Activated CD8-positive, alpha-beta T cell treated with anti-CD3 and anti-CD28 coated beads for 36 hours (primary cell): ENCODE measurements around the gene HORMAD2. TPM values are rescaled to one million over a fixed set of nuclear protein-coding genes. Genes with fewer than 3 reads are reported as not detected.
A peak's percentile ranks its signal among the peaks of the same experiment; 100 is the strongest.

Experiments
- ATAC-seq: fragments of 200-7000 bp; cut with Tn5 transposase; one replicate; pipeline ENCODE4 v1.10.0; 2021; ENCODE audit warnings: mild to moderate bottlenecking, moderate library complexity
- CTCF ChIA-PET: fragments of 350-600 bp; sonication (Branson Sonifier 250); formaldehyde crosslinking; loops from one replicate; lab custom pipeline; 2021; ENCODE audit warnings: antibody characterized with exemption; lab: Charles Lee
- POLR2A ChIA-PET: fragments of 350-600 bp; sonication (Branson Sonifier 250); formaldehyde crosslinking; loops from one replicate; lab custom pipeline; 2021; ENCODE audit warnings: antibody characterized with exemption; lab: Charles Lee
- DNase-seq: peaks from one replicate; pipeline ENCODE4 v3.0.0-alpha.2; 2020
- H3K27ac Mint-ChIP-seq: one replicate; pipeline ENCODE4 v1.8.0; 2021; ENCODE audit warnings: mild to moderate bottlenecking, mixed read lengths
- H3K27me3 Mint-ChIP-seq: one replicate; pipeline ENCODE4 v1.8.0; 2021; ENCODE audit warnings: mixed read lengths
- H3K36me3 Mint-ChIP-seq: one replicate; pipeline ENCODE4 v1.8.0; 2021; ENCODE audit warnings: low read depth, mixed read lengths
- H3K4me1 Mint-ChIP-seq: one replicate; pipeline ENCODE4 v1.8.0; 2021; ENCODE audit warnings: low read depth, mixed read lengths
- H3K4me3 Mint-ChIP-seq: one replicate; pipeline ENCODE4 v1.8.0; 2021; ENCODE audit warnings: mild to moderate bottlenecking, moderate library complexity, mixed read lengths
- H3K9me3 Mint-ChIP-seq: one replicate; pipeline ENCODE4 v1.8.0; 2021; ENCODE audit warnings: mixed read lengths
- intact Hi-C: fragments of 100-400 bp; cut with micrococcal nuclease; formaldehyde crosslinking; loops from one replicate; pipeline ENCODE4 v1.10.0; 2022
- total RNA-seq, 2 experiments: library from RNA; stranded (reverse); gene quantifications; one replicate each; pipeline ENCODE4 v1.2.3, GENCODE V29; 2021
- TF ChIP-seq, protein P1 (sequence below): fragments of 200-600 bp; IDR thresholded peaks from one replicate; pipeline ENCODE4 v1.8.0; 2022; ENCODE audit warnings: antibody characterized with exemption, mild to moderate bottlenecking

HORMAD2 gene
- total RNA-seq, 2 experiments from 2014 or later: not detected

DNA sequence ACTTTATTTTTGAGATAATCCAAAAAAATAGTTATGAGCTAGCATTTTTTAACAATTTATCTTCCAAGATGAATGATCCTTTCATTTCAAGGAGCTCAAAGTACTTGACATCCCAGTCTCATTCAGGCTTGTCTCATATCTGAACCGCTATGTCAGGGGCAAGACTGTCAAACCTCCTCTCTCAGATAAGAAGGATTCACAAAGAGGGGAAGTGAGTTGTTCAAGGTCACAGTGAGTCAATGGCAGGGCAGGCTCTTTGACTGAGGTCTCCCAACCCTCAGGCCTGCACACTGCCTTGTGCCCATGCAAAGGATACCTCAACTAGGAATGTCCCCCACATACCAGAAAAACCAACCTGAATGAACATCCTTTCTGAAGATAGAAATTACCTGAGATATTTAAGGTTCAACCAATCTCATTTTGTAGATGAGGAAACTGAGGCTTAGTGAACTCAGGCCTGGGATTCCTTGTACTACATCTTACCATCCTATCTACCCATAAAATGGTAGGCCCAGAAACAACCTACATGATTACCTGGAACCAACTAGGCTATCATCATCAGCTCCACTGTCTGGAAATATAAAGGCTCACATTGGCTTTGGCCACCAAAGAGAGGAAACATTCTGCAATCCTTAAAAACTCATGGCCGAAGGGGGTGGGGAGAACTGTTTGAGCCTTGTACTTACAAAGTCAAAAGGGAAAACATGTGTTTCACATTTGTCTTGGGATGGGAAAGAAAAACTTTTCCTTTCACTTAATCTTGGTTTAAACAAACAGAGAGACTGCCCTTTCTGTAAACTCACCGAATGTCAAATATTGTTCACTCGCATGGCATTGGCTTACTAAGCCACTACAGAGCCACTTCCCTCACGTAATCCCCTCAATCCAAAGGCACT is 115.2 kb downstream of the HORMAD2 start:
- ChIA-PET CTCF (interaction anchor here (1.0 to 1.7 kb wide), 4 partner anchors 10 to 60 kb away, joined by 3 to 6 read pairs (median 4); no protein-coding TSS in a partner anchor), POLR2A (interaction anchor here (1.0 to 1.9 kb wide), 6 partner anchors 10 to 91 kb away, joined by 3 to 10 read pairs (median 3); no protein-coding TSS in a partner anchor)
- H3K9me3 Mint-ChIP-seq: peaks cover 1% of the 10 kb centered on the region
- intact Hi-C loops: no loop called here
- H3K27ac Mint-ChIP-seq: peak overlapping the region; percentile 89
- TF ChIP-seq, protein P1, sequence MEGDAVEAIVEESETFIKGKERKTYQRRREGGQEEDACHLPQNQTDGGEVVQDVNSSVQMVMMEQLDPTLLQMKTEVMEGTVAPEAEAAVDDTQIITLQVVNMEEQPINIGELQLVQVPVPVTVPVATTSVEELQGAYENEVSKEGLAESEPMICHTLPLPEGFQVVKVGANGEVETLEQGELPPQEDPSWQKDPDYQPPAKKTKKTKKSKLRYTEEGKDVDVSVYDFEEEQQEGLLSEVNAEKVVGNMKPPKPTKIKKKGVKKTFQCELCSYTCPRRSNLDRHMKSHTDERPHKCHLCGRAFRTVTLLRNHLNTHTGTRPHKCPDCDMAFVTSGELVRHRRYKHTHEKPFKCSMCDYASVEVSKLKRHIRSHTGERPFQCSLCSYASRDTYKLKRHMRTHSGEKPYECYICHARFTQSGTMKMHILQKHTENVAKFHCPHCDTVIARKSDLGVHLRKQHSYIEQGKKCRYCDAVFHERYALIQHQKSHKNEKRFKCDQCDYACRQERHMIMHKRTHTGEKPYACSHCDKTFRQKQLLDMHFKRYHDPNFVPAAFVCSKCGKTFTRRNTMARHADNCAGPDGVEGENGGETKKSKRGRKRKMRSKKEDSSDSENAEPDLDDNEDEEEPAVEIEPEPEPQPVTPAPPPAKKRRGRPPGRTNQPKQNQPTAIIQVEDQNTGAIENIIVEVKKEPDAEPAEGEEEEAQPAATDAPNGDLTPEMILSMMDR: no peak
- no peak for ATAC-seq
- no peaks in the 10 kb centered on the region for H3K36me3 Mint-ChIP-seq
- H3K4me1 Mint-ChIP-seq: peaks cover 69% of the 10 kb centered on the region
- no peak for DNase-seq
- peak overlapping the region; percentile 28 for H3K4me3 Mint-ChIP-seq
- H3K27me3 Mint-ChIP-seq: no peaks in the 10 kb centered on the region

- POLR2A ChIA-PET: interaction anchor here (0.7 to 1.9 kb wide), 8 partner anchors 8 to 92 kb away, joined by 3 to 10 read pairs (median 3); no protein-coding TSS in a partner anchor
These were observed 116.0 kb downstream of the HORMAD2 start for GRCh38 chr22:30196141-30196879.

DNA sequence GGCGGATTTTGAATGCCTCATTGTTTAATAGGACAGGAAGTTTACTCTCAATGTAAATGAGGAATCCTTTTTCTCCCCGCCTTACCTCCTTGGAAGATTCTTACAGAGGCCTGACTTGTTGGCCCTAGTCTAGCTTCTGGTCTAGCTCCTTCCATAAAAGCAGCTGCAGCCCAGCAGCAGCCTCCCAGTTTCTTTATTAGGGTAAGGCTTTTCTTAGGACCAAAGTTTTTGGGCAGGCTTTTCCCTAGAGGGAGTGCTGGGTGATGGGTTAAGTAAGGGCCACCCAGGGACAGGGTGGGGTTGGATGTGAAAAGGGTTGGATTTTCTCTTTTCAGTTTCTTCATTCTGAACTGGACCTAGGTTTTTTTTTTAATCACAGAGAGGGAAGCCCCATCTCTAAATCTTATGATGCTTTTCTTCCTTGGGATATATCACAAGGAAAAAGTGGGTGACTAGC is 116.6 kb downstream of the HORMAD2 start:
- no peak for DNase-seq
- peaks cover 58% of the 10 kb centered on the region for H3K4me1 Mint-ChIP-seq
- POLR2A ChIA-PET: interaction anchor here (0.7 to 1.9 kb wide), 8 partner anchors 9 to 92 kb away, joined by 3 to 10 read pairs (median 3); no protein-coding TSS in a partner anchor
- H3K4me3 Mint-ChIP-seq: no peak overlapping the region
- H3K9me3 Mint-ChIP-seq: peaks cover 1% of the 10 kb centered on the region
- no peaks in the 10 kb centered on the region for H3K36me3 Mint-ChIP-seq
- H3K27me3 Mint-ChIP-seq: no peaks in the 10 kb centered on the region
- TF ChIP-seq, protein P1: no peak
- ATAC-seq: no peak
- intact Hi-C loops: no loop called here
- H3K27ac Mint-ChIP-seq: peak overlapping the region; percentile 89
- CTCF ChIA-PET: interaction anchor here (1.0 to 1.7 kb wide), 4 partner anchors 11 to 58 kb away, joined by 3 to 6 read pairs (median 4); no protein-coding TSS in a partner anchor

More at GRCh38 chr22:30196141-30196879, 116.0 kb downstream of the HORMAD2 start:
- Mint-ChIP-seq H3K9me3 (peaks cover 1% of the 10 kb centered on the region), H3K27ac (peak overlapping the region; percentile 89), H3K4me1 (peaks cover 60% of the 10 kb centered on the region), H3K4me3 (peak overlapping the region; percentile 28), H3K27me3 (no peaks in the 10 kb centered on the region), H3K36me3 (no peaks in the 10 kb centered on the region)
- intact Hi-C loops: no loop called here
- TF ChIP-seq, protein P1: no peak
- peak; percentile 88 for ATAC-seq
- CTCF ChIA-PET: interaction anchor here (1.0 to 1.7 kb wide), 4 partner anchors 11 to 59 kb away, joined by 3 to 6 read pairs (median 4); no protein-coding TSS in a partner anchor
- peak; percentile 82 for DNase-seq

DNA sequence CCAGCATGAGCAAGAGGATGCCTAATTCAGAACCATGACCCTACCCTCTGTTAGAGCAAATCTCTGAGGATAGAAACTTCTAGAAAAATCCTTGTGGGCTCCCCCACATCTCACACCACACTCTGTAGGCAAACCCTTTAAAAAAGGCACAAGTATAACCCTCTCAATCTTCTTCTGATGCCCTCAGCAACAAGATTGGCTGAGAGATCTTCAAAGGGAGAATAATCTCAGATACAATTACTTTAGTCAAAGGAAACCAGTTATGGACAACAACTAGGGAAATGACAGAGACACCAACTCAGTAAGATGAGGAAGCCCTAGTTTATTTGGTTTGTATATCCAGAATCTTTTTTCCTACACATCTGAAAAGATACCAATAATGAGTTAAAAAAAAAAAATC is 117.1 kb downstream of the HORMAD2 start:
- H3K4me3 Mint-ChIP-seq: no peak overlapping the region
- no peaks in the 10 kb centered on the region for H3K27me3 Mint-ChIP-seq
- peak overlapping the region; percentile 89 for H3K27ac Mint-ChIP-seq
- ATAC-seq (no peak), DNase-seq (no peak)
- no peaks in the 10 kb centered on the region for H3K36me3 Mint-ChIP-seq
- CTCF ChIA-PET: interaction anchor here (1.7 to 2.0 kb wide), 2 partner anchors 12 to 19 kb away, joined by 5 to 6 read pairs; no protein-coding TSS in a partner anchor
- TF ChIP-seq, protein P1: no peak
- POLR2A ChIA-PET: interaction anchor here (0.9 to 1.8 kb wide), 2 partner anchors 9 to 19 kb away, joined by 3 to 4 read pairs; no protein-coding TSS in a partner anchor
- peaks cover 53% of the 10 kb centered on the region for H3K4me1 Mint-ChIP-seq
- H3K9me3 Mint-ChIP-seq: peaks cover 1% of the 10 kb centered on the region
- intact Hi-C loops: no loop called here
